COLO829 (cell line): ENCODE data around the gene APOB.

Experiments
- DNase-seq: peaks from one replicate; pipeline ENCODE4 v3.0.0; 2012; ENCODE audit warnings: low spot score

APOB gene

GRCh38 chr2:21043744-21044532 is at the start of gene APOB:
TSS of gene APOB (minus strand) at chr2:21044073. CDS start at chr2:21043945, 128 bp downstream.
- DNase-seq = no peak

- no peak for DNase-seq
These were observed 48.5 kb upstream of the APOB start for GRCh38 chr2:21092308-21092869.

DNA sequence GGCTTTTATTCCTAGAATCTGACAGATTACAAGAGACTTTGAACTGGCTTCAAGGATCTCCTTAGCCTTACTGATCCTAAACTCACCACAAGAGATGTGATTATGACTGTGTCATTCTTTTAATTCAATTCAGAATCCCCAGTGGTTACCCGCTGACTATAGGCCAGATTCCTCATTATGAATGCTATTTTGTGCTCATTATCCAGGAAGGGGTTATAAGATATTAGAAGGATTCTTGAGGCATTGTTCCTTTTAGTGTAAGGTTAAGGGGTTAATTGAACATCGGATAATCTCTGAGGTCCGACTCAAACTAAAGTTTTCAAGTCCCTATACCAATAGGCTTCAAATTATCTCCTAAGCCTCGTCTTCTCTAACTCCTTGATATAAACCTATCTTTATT is 40.5 kb upstream of the APOB start:
- no peak for DNase-seq

GRCh38 chr2:21083482-21083881 is 39.6 kb upstream of the APOB start:
- no peak for DNase-seq

- no peak for DNase-seq
These were observed 34.4 kb upstream of the APOB start for GRCh38 chr2:21078296-21078695.

DNA sequence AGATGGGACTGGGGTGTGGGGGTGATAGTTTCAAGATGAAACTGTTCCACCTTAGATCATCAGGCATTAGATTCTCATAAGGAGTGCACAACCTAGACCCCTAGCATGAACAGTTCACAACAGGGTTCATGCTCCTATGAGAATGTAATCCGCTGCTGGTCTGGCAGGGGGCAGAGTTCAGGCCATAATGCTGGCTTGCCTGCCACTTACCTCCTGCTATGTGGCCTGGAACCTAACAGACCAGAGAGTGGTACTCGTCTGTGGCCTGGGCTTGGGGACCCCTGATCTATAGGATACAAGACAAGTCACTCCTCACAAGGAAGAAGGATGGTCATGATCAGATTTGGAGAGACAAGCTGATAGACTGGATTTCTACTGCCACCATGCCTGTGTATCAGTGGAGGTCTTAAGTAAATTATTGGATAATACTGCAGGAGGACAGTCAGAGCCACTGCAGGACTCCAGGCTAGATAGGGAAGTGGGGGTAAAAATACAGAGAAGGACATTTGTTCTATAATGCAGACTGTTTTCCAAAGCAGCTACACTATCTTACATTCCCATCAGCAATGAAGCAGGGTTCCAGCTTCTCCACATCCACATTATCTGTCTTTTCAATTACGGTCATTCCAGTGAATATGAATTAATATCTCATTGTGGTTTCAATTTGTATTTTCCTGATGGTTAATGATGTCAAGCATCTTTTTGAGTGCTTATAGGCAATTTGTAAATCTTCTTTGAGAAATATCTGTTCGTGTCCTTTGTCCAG is 28.8 kb upstream of the APOB start:
- DNase-seq = no peak

DNA sequence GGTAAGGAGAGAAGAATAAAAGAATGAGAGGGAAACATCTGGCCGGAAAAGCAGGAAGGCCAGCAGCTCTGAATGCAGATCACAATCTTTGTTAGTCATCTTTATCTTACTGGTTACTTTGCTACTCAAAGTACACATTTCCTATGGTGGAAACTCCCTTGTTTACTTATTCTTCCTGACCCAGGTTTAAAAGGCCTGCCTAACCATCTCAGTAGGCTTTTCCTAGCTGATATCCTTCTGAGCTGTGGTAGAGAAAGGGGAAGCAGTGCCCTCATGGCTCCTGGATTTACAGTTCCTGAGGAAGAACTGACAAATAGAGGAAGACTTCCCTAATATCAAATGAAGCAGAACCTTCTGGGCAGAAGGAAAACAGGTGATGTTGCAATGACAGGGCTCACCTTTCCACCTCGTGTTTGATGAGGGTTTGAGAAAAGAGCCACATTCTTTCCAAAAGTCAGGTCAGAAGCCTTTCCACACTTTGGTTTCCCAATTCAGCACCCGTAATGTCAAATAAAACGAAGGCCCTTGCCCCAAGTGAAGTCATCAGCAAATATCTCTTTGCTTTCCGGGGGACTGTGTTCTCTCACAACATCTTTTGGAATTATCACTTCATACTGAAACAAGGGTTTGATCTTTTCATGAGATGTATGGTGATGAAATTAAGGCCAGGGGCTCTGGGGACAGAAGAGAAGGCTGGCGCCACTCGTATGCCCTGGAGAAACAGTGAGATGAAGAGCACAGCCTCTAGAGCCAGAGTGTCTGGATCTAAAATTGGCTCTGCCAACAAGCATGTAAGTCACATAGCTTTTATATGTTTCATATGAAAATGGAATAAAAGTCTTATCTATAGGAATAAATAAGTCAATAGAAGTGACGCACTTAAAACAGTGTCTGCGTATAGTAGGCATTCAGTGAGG is 26.7 kb upstream of the APOB start:
- DNase-seq = no peak

DNA sequence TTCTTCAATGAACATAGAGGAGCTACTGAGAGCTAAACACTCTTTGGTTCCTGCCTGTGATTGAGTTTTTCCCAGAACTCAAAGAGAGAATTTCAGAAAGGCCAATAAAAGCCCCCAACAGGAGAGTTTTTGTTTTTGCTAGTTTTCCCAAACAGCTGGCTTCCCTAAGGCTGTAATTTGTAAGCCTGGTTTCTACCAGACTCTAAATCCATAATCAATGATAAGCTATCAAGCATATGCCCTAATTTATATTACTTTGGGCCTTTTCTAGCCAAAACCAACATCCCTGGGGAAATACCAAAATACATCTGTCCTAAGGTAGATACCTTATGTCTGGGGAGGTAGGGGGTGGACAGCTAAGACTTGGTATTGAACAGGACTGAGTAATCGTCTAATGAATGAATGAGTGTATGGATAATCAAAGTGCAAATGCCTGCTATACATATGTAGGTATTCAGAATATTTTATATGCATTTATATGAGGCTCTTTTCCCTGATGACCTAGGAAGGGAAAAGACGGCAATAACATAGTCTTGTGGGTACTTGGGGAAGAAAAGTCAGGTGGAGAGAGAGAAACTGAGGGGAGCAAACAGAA is 26.0 kb upstream of the APOB start:
- DNase-seq = no peak

GRCh38 chr2:21067859-21068537 is 24.1 kb upstream of the APOB start:
- DNase-seq = no peak

DNA sequence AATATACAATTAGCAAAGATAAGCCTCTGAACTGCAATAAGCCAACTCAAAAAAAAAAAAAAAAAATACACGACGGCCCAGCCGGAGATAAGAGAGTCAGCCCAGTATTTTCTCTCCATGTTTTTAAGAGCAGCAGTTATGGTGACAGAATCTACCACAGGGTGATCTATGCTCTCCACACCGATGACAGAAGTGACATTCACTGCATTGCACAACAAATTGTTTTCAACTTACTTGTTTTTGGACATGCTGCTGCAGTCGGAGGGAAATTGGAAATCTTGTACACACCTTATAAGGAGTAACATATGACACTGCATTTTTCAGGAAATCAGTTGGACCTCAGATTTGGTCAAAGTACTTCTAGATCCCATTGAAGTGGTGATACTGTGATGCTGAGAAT is 23.3 kb upstream of the APOB start:
- no peak for DNase-seq

- no peak for DNase-seq
These were observed 16.2 kb upstream of the APOB start for GRCh38 chr2:21059885-21060610.

- DNase-seq = no peak
These were observed 13.2 kb upstream of the APOB start for GRCh38 chr2:21057097-21057496.

DNA sequence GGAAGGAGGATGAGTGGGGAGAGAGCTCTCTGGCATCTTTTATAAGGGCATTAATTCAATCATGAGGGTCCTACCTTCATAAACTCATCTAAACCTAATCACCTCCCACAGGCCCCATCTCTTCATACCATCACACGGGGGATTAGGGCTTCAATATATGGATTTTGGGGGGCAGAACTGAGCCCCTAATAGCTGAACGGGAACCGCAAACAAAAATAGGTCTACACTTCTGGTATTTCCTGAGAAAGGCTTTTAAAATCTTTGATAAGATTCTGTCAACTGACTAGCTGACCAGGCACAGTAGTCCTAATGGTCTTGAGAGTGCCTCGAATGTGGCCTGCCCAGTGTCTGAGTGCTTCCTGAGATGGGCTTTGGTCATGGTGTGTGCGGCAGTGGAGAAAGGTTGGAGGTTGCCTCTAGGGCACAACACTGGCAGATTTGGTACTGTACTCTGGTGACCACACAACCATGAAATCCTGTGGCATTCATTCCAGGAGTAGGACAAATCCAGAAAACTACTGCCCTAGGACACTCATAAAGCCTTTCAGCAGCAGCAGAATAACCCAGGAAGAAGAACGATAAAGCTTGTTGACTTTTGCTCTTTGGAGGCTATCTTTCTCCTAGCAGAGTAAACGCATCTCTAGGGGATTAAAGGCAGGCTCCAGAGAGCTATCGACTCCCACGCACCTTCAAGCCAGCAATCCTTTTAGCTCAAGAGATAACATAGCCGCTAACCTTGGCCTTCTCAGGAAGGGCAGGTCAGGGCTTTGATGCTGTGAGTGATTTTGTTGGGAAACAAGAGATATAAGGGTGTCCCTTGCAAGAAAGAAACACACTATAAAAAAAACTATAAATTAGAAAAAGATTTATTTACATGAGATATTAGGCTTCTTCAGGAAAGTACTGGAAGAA is 12.3 kb upstream of the APOB start:
- DNase-seq = no peak

GRCh38 chr2:21055451-21055850 is 11.6 kb upstream of the APOB start:
- no peak for DNase-seq

- DNase-seq = no peak
These were observed 10.1 kb upstream of the APOB start for GRCh38 chr2:21054011-21054410.

- DNase-seq = no peak
These were observed 8.2 kb upstream of the APOB start for GRCh38 chr2:21052044-21052443.

DNA sequence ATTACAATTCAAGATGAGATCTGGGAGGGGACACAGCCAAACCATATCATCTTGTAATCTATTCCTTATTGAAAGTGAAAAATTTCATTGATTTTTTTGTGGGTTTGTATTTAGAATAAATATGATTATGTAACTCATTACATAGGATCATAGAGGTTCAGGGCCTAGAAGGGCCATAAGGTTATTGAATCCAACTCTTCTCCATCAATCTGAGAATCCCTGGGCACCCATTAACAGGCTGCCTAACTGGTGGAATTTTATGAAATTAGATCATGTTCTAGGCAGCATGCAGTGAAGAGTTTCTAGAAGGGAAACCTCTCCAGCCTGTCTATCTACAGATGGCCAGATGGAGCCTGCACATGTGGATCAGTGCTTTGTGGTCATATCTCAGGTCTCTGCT is 6.3 kb upstream of the APOB start:
- DNase-seq = no peak

GRCh38 chr2:21047141-21048009 is 3.5 kb upstream of the APOB start:
- no peak for DNase-seq
